ENCODE results near the gene CEP97. TPM values are rescaled to one million over a fixed set of nuclear protein-coding genes. Genes with fewer than 3 reads are reported as not detected.
"Not testable (repeated sequence)": the region's sequence is repeated elsewhere in the genome, so short reads cannot be mapped to it uniquely, and the experiment has no call there.

Gene CEP97
- total RNA-seq, 2 donors from 2014 or later = 13.7 to 21.3 TPM

DNA sequence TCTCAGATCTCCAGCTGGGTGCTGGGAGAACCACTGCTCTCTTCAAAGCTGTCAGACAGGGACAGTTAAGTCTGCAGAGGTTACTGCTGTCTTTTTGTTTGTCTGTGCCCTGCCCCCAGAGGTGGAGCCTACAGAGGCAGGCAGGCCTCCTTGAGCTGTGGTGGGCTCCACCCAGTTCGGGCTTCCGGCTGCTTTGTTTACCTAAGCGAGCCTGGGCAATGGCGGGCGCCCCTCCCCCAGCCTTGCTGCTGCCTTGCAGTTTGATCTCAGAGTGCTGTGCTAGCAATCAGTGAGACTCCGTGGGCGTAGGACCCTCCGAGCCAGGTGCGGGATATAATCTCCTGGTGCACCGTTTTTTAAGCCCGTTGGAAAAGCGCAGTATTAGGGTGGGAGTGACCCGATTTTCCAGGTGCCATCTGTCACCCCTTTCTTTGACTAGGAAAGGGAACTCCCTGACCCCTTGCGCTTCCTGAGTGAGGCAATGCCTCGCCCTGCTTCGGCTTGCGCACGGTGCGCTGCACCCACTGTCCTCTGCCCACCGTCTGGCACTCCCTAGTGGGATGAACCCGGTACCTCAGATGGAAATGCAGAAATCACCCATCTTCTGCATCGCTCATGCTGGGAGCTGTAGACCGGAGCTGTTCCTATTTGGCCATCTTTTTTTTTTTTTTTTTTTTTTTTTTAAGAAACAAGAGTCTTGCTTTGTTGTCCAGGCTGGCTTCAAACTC lies 29.1 kb downstream of the CEP97 start:
- H3K27me3 ChIP-seq (ENCODE audit: control insufficient read depth, insufficient read depth, low read length, poor library complexity, severe bottlenecking); H3K4me1 ChIP-seq (ENCODE audit: control insufficient read depth, insufficient read depth, low read length); H3K27ac Mint-ChIP-seq; H3K9me3 ChIP-seq (ENCODE audit: control insufficient read depth, low read length); H3K27me3 Mint-ChIP-seq (ENCODE audit: insufficient read depth); H3K9ac ChIP-seq (ENCODE audit: extremely low read depth, low read length, poor library complexity, severe bottlenecking); H3K4me1 Mint-ChIP-seq; DNase-seq; H3K4me3 ChIP-seq (ENCODE audit: low read length); H3K27ac ChIP-seq (ENCODE audit: low read depth, low read length); H3K4me3 Mint-ChIP-seq: not testable (repeated sequence)
- 99 to 100% methylated on average over 1 to 10 of the region's 23 CpGs for WGBS, 2 experiments (ENCODE audit: insufficient coverage in 1 of 2, insufficient read length in 1 of 2)
- peaks cover 33% of the 10 kb centered on the region for H3K36me3 ChIP-seq (ENCODE audit: control insufficient read depth, insufficient read depth, low read length)
- Mint-ChIP-seq H3K36me3 (ENCODE audit: low read depth) (peaks cover 70% of the 10 kb centered on the region), H3K9me3 (peaks cover 38% of the 10 kb centered on the region)

DNA sequence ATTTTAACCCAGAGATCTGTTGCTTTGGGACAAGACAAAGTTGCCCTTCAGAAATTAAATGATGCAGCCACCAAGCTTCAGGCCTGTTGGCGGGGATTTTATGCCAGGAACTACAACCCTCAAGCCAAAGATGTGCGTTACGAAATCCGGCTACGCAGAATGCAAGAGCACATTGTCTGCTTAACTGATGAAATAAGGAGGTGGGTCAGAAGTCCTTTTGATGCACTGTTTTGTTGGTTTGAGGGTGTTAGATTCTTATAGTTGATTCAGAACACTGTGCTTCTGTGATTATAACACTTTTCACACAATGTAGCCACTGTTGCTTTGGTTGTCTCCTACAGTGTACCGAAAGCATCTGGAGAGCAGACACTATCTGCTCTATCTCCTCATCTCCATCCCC lies 33.8 kb downstream of the CEP97 start:
- TF ChIP-seq, protein P1, sequence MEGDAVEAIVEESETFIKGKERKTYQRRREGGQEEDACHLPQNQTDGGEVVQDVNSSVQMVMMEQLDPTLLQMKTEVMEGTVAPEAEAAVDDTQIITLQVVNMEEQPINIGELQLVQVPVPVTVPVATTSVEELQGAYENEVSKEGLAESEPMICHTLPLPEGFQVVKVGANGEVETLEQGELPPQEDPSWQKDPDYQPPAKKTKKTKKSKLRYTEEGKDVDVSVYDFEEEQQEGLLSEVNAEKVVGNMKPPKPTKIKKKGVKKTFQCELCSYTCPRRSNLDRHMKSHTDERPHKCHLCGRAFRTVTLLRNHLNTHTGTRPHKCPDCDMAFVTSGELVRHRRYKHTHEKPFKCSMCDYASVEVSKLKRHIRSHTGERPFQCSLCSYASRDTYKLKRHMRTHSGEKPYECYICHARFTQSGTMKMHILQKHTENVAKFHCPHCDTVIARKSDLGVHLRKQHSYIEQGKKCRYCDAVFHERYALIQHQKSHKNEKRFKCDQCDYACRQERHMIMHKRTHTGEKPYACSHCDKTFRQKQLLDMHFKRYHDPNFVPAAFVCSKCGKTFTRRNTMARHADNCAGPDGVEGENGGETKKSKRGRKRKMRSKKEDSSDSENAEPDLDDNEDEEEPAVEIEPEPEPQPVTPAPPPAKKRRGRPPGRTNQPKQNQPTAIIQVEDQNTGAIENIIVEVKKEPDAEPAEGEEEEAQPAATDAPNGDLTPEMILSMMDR (conservative IDR thresholded peaks at IDR 0.05) = no peak
- H3K27me3 ChIP-seq (ENCODE audit: control insufficient read depth, insufficient read depth, low read length, poor library complexity, severe bottlenecking) = no peaks in the 10 kb centered on the region
- no peaks in the 10 kb centered on the region for H3K4me1 ChIP-seq (ENCODE audit: control insufficient read depth, insufficient read depth, low read length)
- peaks cover 13% of the 10 kb centered on the region for H3K9me3 Mint-ChIP-seq
- H3K27ac Mint-ChIP-seq = no peak overlapping the region
- no peak overlapping the region for H3K4me3 Mint-ChIP-seq
- no peaks in the 10 kb centered on the region for H3K4me1 Mint-ChIP-seq
- H3K4me3 ChIP-seq (ENCODE audit: low read length) = no peak overlapping the region
- no peak overlapping the region for H3K27ac ChIP-seq (ENCODE audit: low read depth, low read length)
- H3K9ac ChIP-seq (ENCODE audit: extremely low read depth, low read length, poor library complexity, severe bottlenecking) = no peak overlapping the region
- no peaks in the 10 kb centered on the region for H3K27me3 Mint-ChIP-seq (ENCODE audit: insufficient read depth)
- peaks cover 66% of the 10 kb centered on the region for H3K36me3 Mint-ChIP-seq (ENCODE audit: low read depth)
- peaks cover 13% of the 10 kb centered on the region for H3K9me3 ChIP-seq (ENCODE audit: control insufficient read depth, low read length)
- DNase-seq = no peak
- peaks cover 50% of the 10 kb centered on the region for H3K36me3 ChIP-seq (ENCODE audit: control insufficient read depth, insufficient read depth, low read length)
- WGBS, 2 experiments (ENCODE audit: insufficient coverage in 1 of 2, insufficient read length in 1 of 2) = 97 to 100% methylated on average over 5 to 6 of the region's 6 CpGs

DNA sequence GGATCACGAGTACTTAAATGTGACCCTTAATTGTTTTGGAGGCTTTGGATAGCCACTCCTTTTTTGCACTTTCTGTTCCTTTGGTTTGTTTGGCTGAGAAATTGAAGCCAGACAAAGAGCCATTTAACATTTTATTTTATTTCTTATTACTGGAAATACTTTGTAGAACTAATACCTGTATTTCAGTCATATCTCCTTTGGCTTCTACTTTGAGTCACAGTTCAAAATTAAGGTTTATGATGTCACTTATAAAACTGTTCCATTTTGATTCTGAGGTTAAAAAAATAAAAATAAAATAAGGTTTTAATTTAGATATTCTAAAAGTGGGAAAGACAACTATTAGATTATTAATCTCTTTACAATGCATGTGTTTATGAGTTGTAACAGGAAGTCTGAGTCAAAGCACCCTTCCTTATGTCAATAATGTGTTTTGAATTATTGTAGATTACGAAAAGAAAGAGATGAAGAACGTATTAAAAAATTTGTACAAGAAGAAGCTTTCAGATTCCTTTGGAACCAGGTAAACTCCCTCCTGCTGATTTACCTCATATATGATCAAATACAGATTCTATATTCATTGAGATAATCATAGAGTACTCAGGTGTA lies 37.7 kb downstream of the CEP97 start:
- H3K27ac Mint-ChIP-seq = no peak overlapping the region
- WGBS, 2 experiments (ENCODE audit: insufficient coverage in 1 of 2, insufficient read length in 1 of 2) = 93% methylated on average over 2 of the region's 3 CpGs; no CpG with 5 or more reads in 1 of the 2 experiments
- Histone ChIP-seq H3K9ac (ENCODE audit: extremely low read depth, low read length, poor library complexity, severe bottlenecking) (no peak overlapping the region), H3K9me3 (ENCODE audit: control insufficient read depth, low read length) (peaks cover 5% of the 10 kb centered on the region), H3K27me3 (ENCODE audit: control insufficient read depth, insufficient read depth, low read length, poor library complexity, severe bottlenecking) (no peaks in the 10 kb centered on the region), H3K27ac (ENCODE audit: low read depth, low read length) (no peak overlapping the region), H3K4me1 (ENCODE audit: control insufficient read depth, insufficient read depth, low read length) (no peaks in the 10 kb centered on the region), H3K4me3 (ENCODE audit: low read length) (no peak overlapping the region), H3K36me3 (ENCODE audit: control insufficient read depth, insufficient read depth, low read length) (peaks cover 41% of the 10 kb centered on the region)
- H3K4me3 Mint-ChIP-seq = no peak overlapping the region
- peaks cover 43% of the 10 kb centered on the region for H3K36me3 Mint-ChIP-seq (ENCODE audit: low read depth)
- no peak for DNase-seq
- H3K4me1 Mint-ChIP-seq = no peaks in the 10 kb centered on the region
- H3K27me3 Mint-ChIP-seq (ENCODE audit: insufficient read depth) = no peaks in the 10 kb centered on the region
- H3K9me3 Mint-ChIP-seq = no peaks in the 10 kb centered on the region
- TF ChIP-seq, protein P1 (conservative IDR thresholded peaks at IDR 0.05) = no peak

DNA sequence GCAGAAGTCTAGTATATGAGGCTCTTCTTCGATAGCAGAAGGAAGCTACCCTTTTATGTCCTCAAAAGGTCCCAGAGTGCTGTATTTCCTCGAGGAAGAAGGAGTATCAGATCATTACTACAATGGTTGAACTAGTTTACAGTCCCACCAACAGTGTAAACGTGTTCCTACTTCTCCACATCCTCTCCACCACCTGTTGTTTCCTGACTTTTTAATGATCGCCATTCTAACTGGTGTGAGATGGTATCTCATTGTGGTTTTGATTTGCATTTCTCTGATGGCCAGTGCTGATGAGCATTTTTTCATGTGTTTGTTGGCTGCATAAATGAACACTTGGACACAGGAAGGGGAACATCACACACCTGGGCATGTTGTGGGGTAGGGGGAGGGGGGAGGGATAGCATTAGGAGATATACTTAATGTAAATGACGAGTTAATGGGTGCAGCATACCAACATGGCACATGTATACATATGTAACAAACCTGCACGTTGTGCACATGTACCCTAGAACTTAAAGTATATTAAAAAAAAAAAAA lies 53.4 kb downstream of the CEP97 start:
- not testable (repeated sequence) for H3K4me1 Mint-ChIP-seq

More for the DNA sequence above, 53.4 kb downstream of the CEP97 start:
- not testable (repeated sequence) for H3K4me3 ChIP-seq (ENCODE audit: low read length); H3K36me3 Mint-ChIP-seq (ENCODE audit: low read depth); DNase-seq; H3K9ac ChIP-seq (ENCODE audit: extremely low read depth, low read length, poor library complexity, severe bottlenecking); H3K36me3 ChIP-seq (ENCODE audit: control insufficient read depth, insufficient read depth, low read length); H3K27ac Mint-ChIP-seq; H3K4me3 Mint-ChIP-seq; H3K27ac ChIP-seq (ENCODE audit: low read depth, low read length); H3K4me1 ChIP-seq (ENCODE audit: control insufficient read depth, insufficient read depth, low read length); H3K9me3 ChIP-seq (ENCODE audit: control insufficient read depth, low read length); H3K9me3 Mint-ChIP-seq
- H3K27me3 Mint-ChIP-seq (ENCODE audit: insufficient read depth) = peaks cover 20% of the 10 kb centered on the region
- 88 to 95% methylated on average over 2 to 3 of the region's 6 CpGs for WGBS, 2 experiments (ENCODE audit: insufficient coverage in 1 of 2, insufficient read length in 1 of 2)
- H3K27me3 ChIP-seq (ENCODE audit: control insufficient read depth, insufficient read depth, low read length, poor library complexity, severe bottlenecking) = peaks cover 25% of the 10 kb centered on the region

All from endodermal cell (in vitro differentiated cells).